Measurements from ENCODE around the gene CMTM2.
"Not testable (repeated sequence)": the region's sequence is repeated elsewhere in the genome, so short reads cannot be mapped to it uniquely, and the experiment has no call there.

The CMTM2 gene

GRCh38 chr16:66562409-66562808 is 16.9 kb upstream of the CMTM2 start:
- peak; percentile 20 for DNase-seq (ENCODE audit: low read depth)
- TF ChIP-seq CTCF (IDR thresholded peaks at IDR 0.05; ENCODE audit: insufficient read depth, low read depth, low read length, missing control alignments): peak; percentile 10

DNA sequence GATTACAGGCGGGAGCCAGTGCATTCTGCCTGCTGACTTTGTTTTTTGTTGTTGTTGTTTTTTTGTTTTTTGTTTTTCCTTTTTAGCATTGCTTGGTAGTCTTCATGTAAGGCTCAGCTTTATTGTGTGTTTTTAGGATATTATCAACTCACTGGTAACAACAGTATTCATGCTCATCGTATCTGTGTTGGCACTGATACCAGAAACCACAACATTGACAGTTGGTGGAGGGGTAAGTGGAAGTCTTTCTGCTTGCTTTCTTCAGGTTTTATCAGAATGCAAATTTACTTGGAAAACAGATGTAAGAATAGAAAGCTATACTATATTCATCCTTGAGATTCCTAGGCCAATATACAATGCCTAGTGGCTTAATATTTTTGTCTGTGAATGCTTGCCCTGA is 16.3 kb upstream of the CMTM2 start:
- no peak overlapping the region for H3K4me3 ChIP-seq (ENCODE audit: low read length)
- TF ChIP-seq CTCF (IDR thresholded peaks at IDR 0.05; ENCODE audit: insufficient read depth, low read depth, low read length, missing control alignments): no peak
- no peak for DNase-seq (ENCODE audit: low read depth)

More at GRCh38 chr16:66562409-66562808, 16.9 kb upstream of the CMTM2 start:
- H3K4me3 ChIP-seq (ENCODE audit: low read length): no peak overlapping the region

DNA sequence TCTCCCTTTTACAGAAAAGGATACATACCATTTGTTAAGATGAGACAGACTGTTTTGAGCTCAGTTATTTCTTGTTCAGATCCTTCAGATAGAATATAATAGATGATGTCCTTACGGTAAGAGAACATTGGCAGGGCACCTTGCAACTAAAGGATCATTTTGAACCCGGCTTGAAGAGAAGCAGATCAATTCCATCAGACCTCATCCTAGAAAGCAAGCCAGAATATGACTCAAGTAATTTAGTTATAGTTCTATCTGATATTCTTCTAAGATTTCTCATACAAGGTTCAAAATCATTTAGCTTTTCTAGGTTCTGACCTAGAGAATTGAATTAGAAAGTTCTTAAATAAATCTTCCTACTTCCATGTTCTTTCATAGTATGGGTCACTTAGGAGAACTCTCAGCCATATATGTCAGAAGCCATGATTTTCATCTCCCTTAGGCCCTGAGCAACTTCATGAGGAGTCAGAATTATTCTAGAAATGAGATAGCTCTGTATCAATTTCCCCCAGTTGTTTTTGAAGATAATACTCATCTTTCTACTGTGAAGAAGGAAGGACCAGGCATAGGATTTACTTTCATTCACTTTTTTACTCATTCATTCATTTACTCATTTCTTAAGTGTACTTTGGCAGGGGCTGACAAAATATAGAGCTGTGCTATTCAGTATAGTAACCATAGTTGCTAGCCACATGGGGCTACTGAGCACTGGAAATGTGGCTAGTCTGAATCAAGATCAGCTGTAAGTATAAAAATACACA is 15.5 kb upstream of the CMTM2 start:
- no peak for TF ChIP-seq CTCF (IDR thresholded peaks at IDR 0.05; ENCODE audit: insufficient read depth, low read depth, low read length, missing control alignments)
- no peak overlapping the region for H3K4me3 ChIP-seq (ENCODE audit: low read length)
- no peak for DNase-seq (ENCODE audit: low read depth)

DNA sequence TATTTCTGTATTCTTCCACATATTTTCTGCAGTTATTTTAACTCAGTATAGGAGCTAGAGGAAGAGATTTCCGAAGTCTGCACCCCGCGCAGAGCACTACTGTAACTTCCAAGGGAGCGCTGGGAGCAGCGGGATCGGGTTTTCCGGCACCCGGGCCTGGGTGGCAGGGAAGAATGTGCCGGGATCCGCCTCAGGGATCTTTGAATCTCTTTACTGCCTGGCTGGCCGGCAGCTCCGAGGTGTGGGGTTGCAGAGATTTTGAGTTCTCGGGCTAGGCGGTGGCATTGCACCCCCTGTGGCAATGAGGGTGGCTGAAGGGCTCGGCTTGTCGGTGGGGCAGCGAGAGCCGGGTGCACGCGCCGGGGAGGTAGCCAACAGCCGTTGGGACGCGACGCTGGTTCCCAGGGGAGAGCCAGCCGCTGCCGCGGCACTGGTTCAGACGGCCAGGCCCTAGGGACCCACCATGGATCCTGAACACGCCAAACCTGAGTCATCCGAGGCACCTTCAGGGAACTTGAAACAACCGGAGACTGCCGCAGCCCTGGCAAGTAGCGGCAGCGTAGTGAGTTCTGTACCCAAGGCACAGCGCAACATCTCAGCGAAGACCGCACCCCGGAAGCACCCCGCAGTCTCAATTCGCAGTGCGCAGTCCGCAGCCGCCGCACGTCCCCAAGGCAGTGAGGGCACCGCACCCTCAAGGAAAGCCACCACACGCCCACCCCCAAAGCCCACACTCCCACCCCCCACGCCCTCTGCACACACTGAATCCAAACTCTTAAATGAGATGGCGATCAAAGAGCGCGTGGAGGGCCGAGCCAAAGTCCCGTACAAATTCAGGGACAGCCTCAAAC is 13.0 kb upstream of the CMTM2 start, which contains the start of gene CMTM1:
TSS of gene CMTM1 (plus strand) at position 389 of the 851 bp plus-strand sequence. CDS start at position 464, 75 bp downstream.
- no peak for TF ChIP-seq CTCF (IDR thresholded peaks at IDR 0.05; ENCODE audit: insufficient read depth, low read depth, low read length, missing control alignments)
- DNase-seq (ENCODE audit: low read depth): no peak
- H3K4me3 ChIP-seq (ENCODE audit: low read length): no peak within 1 kb of the TSS

DNA sequence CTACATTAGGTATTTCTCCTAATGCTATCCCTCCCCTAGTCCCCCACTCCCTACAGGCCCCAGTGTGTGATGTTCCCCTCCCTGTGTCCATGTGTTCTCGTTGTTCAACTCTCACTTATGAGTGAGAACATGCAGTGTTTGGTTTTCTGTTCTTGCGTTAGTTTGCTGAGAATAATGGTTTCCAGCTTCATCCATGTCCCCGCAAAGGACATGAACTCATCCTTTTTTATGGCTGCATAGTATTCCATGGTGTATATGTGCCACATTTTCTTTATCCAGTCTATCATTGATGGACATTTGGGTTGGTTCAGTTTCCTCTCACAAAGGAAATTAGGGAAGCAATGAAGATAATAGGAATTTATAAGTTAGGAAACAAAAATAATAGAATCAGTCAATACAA is 12.0 kb upstream of the CMTM2 start:
- not testable (repeated sequence) for DNase-seq (ENCODE audit: low read depth); H3K4me3 ChIP-seq (ENCODE audit: low read length)

DNA sequence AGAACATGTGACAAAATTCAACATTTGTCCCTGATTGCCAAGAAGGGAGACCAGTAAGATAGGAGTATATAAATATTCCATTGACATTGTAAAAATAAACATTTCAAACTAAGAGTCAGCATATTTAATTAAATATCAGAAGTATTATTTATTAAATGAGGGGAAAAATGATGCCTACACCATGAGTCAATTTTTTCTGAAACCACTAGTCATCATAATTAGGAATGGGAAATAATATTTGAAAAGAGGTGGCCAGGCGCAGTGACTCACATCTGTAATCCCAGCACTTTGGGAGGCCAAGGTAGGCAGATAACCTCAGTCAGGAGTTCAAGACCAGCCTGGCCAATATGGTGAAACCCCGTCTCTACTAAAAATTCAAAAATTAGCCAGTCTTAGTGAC is 10.9 kb upstream of the CMTM2 start:
- peak; percentile 17 for DNase-seq (ENCODE audit: low read depth)
- no peak overlapping the region for H3K4me3 ChIP-seq (ENCODE audit: low read length)
- TF ChIP-seq CTCF (IDR thresholded peaks at IDR 0.05; ENCODE audit: insufficient read depth, low read depth, low read length, missing control alignments): no peak

GRCh38 chr16:66569131-66569530 is 10.1 kb upstream of the CMTM2 start:
- TF ChIP-seq CTCF (IDR thresholded peaks at IDR 0.05; ENCODE audit: insufficient read depth, low read depth, low read length, missing control alignments): no peak
- DNase-seq (ENCODE audit: low read depth): peak; percentile 27
- no peak overlapping the region for H3K4me3 ChIP-seq (ENCODE audit: low read length)

Data from epithelial cell of esophagus (primary cell).